Cerebellar nuclear complex (tissue), 1 donor: ENCODE measurements around the gene MSANTD7.
A peak's percentile ranks its signal among the peaks of the same experiment; 100 is the strongest.
"Not testable (repeated sequence)": the region's sequence is repeated elsewhere in the genome, so short reads cannot be mapped to it uniquely, and the experiment has no call there.

Experiments
- DNase-seq, 2 experiments: peaks; one replicate each; lab custom pipeline; 2025; lab: John Stamatoyannopoulos, UW

The MSANTD7 gene

GRCh38 chr10:14837003-14837756 is 926 bp upstream of the MSANTD7 start:
- DNase-seq: no peak

GRCh38 chr10:14838582-14839304 is 637 bp downstream of the MSANTD7 start:
- no peak for DNase-seq

- no peak for DNase-seq
These were observed 1.2 kb downstream of the MSANTD7 start for GRCh38 chr10:14839305-14839695.

GRCh38 chr10:14840178-14840577 is 2.1 kb downstream of the MSANTD7 start:
- no peak for DNase-seq

- peak; percentile 18 to 36 for DNase-seq
These were observed 5.4 kb downstream of the MSANTD7 start for GRCh38 chr10:14843327-14843988.

- no peak for DNase-seq
These were observed 6.8 kb downstream of the MSANTD7 start for GRCh38 chr10:14844948-14845347.

- DNase-seq: no peak
These were observed 14.1 kb downstream of the MSANTD7 start for GRCh38 chr10:14852236-14852635.

GRCh38 chr10:14855453-14855852 is 17.3 kb downstream of the MSANTD7 start:
- DNase-seq: no peak

- DNase-seq: no peak
These were observed 20.3 kb downstream of the MSANTD7 start for GRCh38 chr10:14858338-14858960.

GRCh38 chr10:14859043-14859442 is 20.9 kb downstream of the MSANTD7 start:
- no peak for DNase-seq

- DNase-seq: no peak
These were observed 21.7 kb downstream of the MSANTD7 start for GRCh38 chr10:14859775-14860174.

GRCh38 chr10:14860791-14861190 is 22.7 kb downstream of the MSANTD7 start:
- DNase-seq: no peak

- DNase-seq: not testable (repeated sequence)
These were observed 26.4 kb downstream of the MSANTD7 start for GRCh38 chr10:14864466-14864865.

GRCh38 chr10:14864871-14865270 is 26.8 kb downstream of the MSANTD7 start:
- DNase-seq: not testable (repeated sequence)

GRCh38 chr10:14873090-14873760 is 35.1 kb downstream of the MSANTD7 start:
- no peak for DNase-seq

GRCh38 chr10:14875941-14876340 is 37.8 kb downstream of the MSANTD7 start:
- no peak for DNase-seq

- DNase-seq: no peak
These were observed 38.7 kb downstream of the MSANTD7 start for GRCh38 chr10:14876764-14877163.

- DNase-seq: peak; percentile 35 to 65
These were observed 40.4 kb downstream of the MSANTD7 start, which contains the start of gene SUV39H2 for GRCh38 chr10:14878266-14879123. SUV39H2 (plus strand) TSS chr10:14878866; CDS start chr10:14878889, 23 bp downstream.

- no peak for DNase-seq
These were observed 41.2 kb downstream of the MSANTD7 start for GRCh38 chr10:14879124-14879927.

GRCh38 chr10:14879928-14880193 is 41.8 kb downstream of the MSANTD7 start:
- no peak for DNase-seq
